ENCODE data around the gene CAB39L. TPM values are rescaled to one million over a fixed set of nuclear protein-coding genes. Genes with fewer than 3 reads are reported as not detected.
A peak's percentile ranks its signal among the peaks of the same experiment; 100 is the strongest.

The CAB39L gene
- polyA plus RNA-seq, 2 of the 4 experiments (the other 2 are of a cell fraction), result 2.3 to 5.2 TPM

GRCh38 chr13:49443704-49444523 lies at the start of gene CAB39L, which contains the start of gene SETDB2 (continued):
- TF ChIP-seq ZNF302 (CRISPR knock-in tag; IDR thresholded peaks at IDR 0.05), result no peak
- no peak for TF ChIP-seq NR3C1 (IDR thresholded peaks at IDR 0.05)
- TF ChIP-seq EHMT2 (IDR thresholded peaks at IDR 0.05; ENCODE audit: low read depth), result peak; percentile 85
- TF ChIP-seq CHD4 (IDR thresholded peaks at IDR 0.05; ENCODE audit: borderline replicate concordance), result no peak
- TF ChIP-seq REST (IDR thresholded peaks at IDR 0.05), result peak; percentile 68
- TF ChIP-seq SMC3 (IDR thresholded peaks at IDR 0.05), result no peak
- TF ChIP-seq RNF2 (IDR thresholded peaks at IDR 0.05; ENCODE audit: borderline replicate concordance, low read depth), result no peak
- TF ChIP-seq HEYL (CRISPR knock-in tag; IDR thresholded peaks at IDR 0.05), result no peak
- no peak for TF ChIP-seq CBX8 (IDR thresholded peaks at IDR 0.05)
- TF ChIP-seq MAZ (IDR thresholded peaks at IDR 0.05; ENCODE audit: borderline replicate concordance, low read depth, low read length), result no peak
- peak; percentile 64 for TF ChIP-seq POLR2A (IDR thresholded peaks at IDR 0.05; ENCODE audit: low read length)
- peak; percentile 73 for TF ChIP-seq CHD2 (IDR thresholded peaks at IDR 0.05; ENCODE audit: low read length, partially characterized antibody)
- TF ChIP-seq KDM1A (IDR thresholded peaks at IDR 0.05; ENCODE audit: low read depth), result no peak
- no peak for TF ChIP-seq PBX3 (IDR thresholded peaks at IDR 0.05)
- TF ChIP-seq NPAS2 (CRISPR knock-in tag; IDR thresholded peaks at IDR 0.05; ENCODE audit: borderline replicate concordance), result no peak
- TF ChIP-seq RCOR1 (IDR thresholded peaks at IDR 0.05; ENCODE audit: low read depth, low read length), result no peak
- TF ChIP-seq RFX5 (IDR thresholded peaks at IDR 0.05), result 0 out of 2 replicates have a peak, but pooled peaks have one; percentile 29
- TF ChIP-seq PHF8 (IDR thresholded peaks at IDR 0.05; ENCODE audit: borderline replicate concordance, low read depth), result peak; percentile 76
- no peak for TF ChIP-seq EHF (CRISPR knock-in tag; IDR thresholded peaks at IDR 0.05)
- no peak for TF ChIP-seq FOXS1 (CRISPR knock-in tag; IDR thresholded peaks at IDR 0.05)
- TF ChIP-seq TFCP2L1 (CRISPR knock-in tag; IDR thresholded peaks at IDR 0.05), result no peak
- no peak for TF ChIP-seq MYC (IDR thresholded peaks at IDR 0.05; ENCODE audit: borderline replicate concordance, low read length)
- no peak; the same call in 1 of the 2 replicates for TF ChIP-seq HMGXB4 (CRISPR knock-in tag; IDR thresholded peaks at IDR 0.05; ENCODE audit: borderline replicate concordance)
